DND-41 (cell line): ENCODE data around the gene R3HDM1.

Source experiments
- EZH2 ChIP-seq: IDR thresholded peaks from 3 replicates; pipeline ENCODE4 v1.6.1; 2012; ENCODE audit warnings: borderline replicate concordance, low read depth, mild to moderate bottlenecking, moderate library complexity, low read length, inconsistent platforms; ENCODE audit not compliant: severe bottlenecking
- TF ChIP-seq, protein P1 (sequence below): IDR thresholded peaks from 2 replicates; pipeline ENCODE4 v1.5.1; 2012; ENCODE audit warnings: borderline replicate concordance, low read length, moderate library complexity, mild to moderate bottlenecking; ENCODE audit not compliant: poor library complexity, severe bottlenecking; ENCODE audit errors: extremely low read depth

DNA sequence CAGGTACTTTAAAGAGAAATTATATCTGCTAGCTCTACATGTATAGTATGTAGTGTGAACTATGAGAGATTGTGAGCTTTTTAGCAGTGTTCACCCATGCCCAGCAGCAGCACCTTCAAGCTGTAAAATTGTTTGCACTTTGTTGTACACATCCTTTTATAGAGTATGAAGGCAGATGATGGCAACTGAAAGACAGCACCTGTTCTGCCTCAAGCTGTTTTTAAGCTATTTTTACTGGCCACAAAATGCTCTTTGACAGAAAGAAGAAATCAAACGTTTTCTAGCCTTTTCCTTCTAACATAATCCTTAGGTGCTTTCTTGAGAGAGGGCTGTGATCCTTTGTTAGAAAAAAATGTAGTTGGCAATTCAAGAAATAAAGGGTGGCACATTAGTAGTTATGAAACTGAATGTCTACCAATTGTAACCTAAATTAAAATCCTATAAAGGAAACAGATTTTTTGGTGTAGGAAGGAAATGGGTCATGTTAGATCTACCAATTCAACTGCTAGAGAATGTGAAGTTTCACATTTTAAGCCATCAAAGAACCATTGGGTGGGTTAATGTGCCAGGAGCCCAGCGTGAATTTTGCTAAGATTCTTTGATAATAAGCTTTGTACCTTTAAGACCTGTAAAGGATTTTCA lies 59.5 kb downstream of the R3HDM1 start:
- TF ChIP-seq, protein P1, sequence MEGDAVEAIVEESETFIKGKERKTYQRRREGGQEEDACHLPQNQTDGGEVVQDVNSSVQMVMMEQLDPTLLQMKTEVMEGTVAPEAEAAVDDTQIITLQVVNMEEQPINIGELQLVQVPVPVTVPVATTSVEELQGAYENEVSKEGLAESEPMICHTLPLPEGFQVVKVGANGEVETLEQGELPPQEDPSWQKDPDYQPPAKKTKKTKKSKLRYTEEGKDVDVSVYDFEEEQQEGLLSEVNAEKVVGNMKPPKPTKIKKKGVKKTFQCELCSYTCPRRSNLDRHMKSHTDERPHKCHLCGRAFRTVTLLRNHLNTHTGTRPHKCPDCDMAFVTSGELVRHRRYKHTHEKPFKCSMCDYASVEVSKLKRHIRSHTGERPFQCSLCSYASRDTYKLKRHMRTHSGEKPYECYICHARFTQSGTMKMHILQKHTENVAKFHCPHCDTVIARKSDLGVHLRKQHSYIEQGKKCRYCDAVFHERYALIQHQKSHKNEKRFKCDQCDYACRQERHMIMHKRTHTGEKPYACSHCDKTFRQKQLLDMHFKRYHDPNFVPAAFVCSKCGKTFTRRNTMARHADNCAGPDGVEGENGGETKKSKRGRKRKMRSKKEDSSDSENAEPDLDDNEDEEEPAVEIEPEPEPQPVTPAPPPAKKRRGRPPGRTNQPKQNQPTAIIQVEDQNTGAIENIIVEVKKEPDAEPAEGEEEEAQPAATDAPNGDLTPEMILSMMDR = no peak
- TF ChIP-seq EZH2 = no peak
